Natural killer cell (primary cell): ENCODE results near the gene FURIN. TPM values are rescaled to one million over a fixed set of nuclear protein-coding genes. Genes with fewer than 3 reads are reported as not detected.
A peak's percentile ranks its signal among the peaks of the same experiment; 100 is the strongest.

Experiments
- ATAC-seq, 3 donors: fragments of 150-1000 bp in 2 of 3; fragments of 200-7000 bp in 1 of 3; cut with Tn5 transposase; 1 replicate in 1 of 3; 2 replicates in 2 of 3; pipeline ENCODE4 v1.10.0; 2021; ENCODE audit warnings: mild to moderate bottlenecking in 2 of 3, moderate library complexity in 2 of 3
- DNase-seq, 2 donors: peaks; one replicate each; pipeline versions ENCODE4 v3.0.0 to v3.0.0-alpha.2; 2013 to 2021; ENCODE audit warnings: mixed read lengths in 1 of 2
- H3K27ac ChIP-seq: one replicate; pipeline ENCODE4 v1.5.1; 2013; ENCODE audit warnings: mild to moderate bottlenecking, low read length
- H3K27me3 ChIP-seq: one replicate; pipeline ENCODE4 v1.6.1; 2013; ENCODE audit warnings: low read length; ENCODE audit not compliant: control insufficient read depth, insufficient read depth
- H3K36me3 ChIP-seq: one replicate; pipeline ENCODE4 v1.6.1; 2013; ENCODE audit warnings: low read length; ENCODE audit not compliant: control insufficient read depth, insufficient read depth
- H3K4me1 ChIP-seq: one replicate; pipeline ENCODE4 v1.6.1; 2013; ENCODE audit warnings: low read length; ENCODE audit not compliant: control insufficient read depth, insufficient read depth
- H3K4me3 ChIP-seq: one replicate; pipeline ENCODE4 v1.5.1; 2013; ENCODE audit warnings: low read length
- H3K9me3 ChIP-seq: one replicate; pipeline ENCODE4 v1.6.1; 2013; ENCODE audit warnings: low read length; ENCODE audit not compliant: control insufficient read depth, insufficient read depth
- H3K27ac Mint-ChIP-seq, 2 donors: one replicate each; pipeline ENCODE4 v1.8.0; 2022; ENCODE audit warnings: mild to moderate bottlenecking in 2 of 2, mixed read lengths in 2 of 2, moderate library complexity in 1 of 2
- H3K27me3 Mint-ChIP-seq, 2 donors: one replicate each; pipeline ENCODE4 v1.8.0; 2022; ENCODE audit warnings: low read depth in 2 of 2, mixed read lengths in 2 of 2
- H3K36me3 Mint-ChIP-seq: one replicate; pipeline ENCODE4 v1.8.0; 2022; ENCODE audit warnings: mixed read lengths
- H3K4me1 Mint-ChIP-seq, 2 donors: one replicate each; pipeline ENCODE4 v1.8.0; 2022; ENCODE audit warnings: mixed read lengths in 2 of 2
- H3K4me3 Mint-ChIP-seq: one replicate; pipeline ENCODE4 v1.8.0; 2022; ENCODE audit warnings: mild to moderate bottlenecking, moderate library complexity, mixed read lengths
- H3K9me3 Mint-ChIP-seq, 2 donors: one replicate each; pipeline ENCODE4 v1.8.0; 2022; ENCODE audit warnings: mixed read lengths in 2 of 2
- CTCF ChIP-seq: fragments of 200-600 bp; IDR thresholded peaks from one replicate; pipeline ENCODE4 v1.8.0; 2022; ENCODE audit warnings: antibody characterized with exemption
- WGBS: methylation state at CpG from one replicate; pipeline ENCODE4 v1.1.7; 2013; ENCODE audit warnings: missing lambda C conversion rate; ENCODE audit not compliant: insufficient coverage; 5-methylcytosine and 5-hydroxymethylcytosine counted together
- intact Hi-C: fragments of 100-400 bp; cut with micrococcal nuclease; formaldehyde crosslinking; loops from one replicate; pipeline ENCODE4 v1.14.2; 2022
- total RNA-seq, 4 donors: library from RNA; stranded (reverse); fragments of 120-200 nt in 1 of 4; gene quantifications; one replicate each; pipeline versions ENCODE4 v1.2.3 to v1.2.4, GENCODE V29; 2013 to 2022

The FURIN gene
- total RNA-seq, 3 donors from 2014 or later (not counting 1 experiment from before 2014, with no cell fraction given), result 110 to 178 (median 172) TPM

- peak overlapping the region; percentile 87 to 88 for H3K27ac Mint-ChIP-seq
- H3K9me3 ChIP-seq, result no peaks in the 10 kb centered on the region
- peaks cover 22 to 28% of the 10 kb centered on the region in 2 donors for H3K4me1 Mint-ChIP-seq
- peak; percentile 71 for TF ChIP-seq CTCF
- H3K4me1 ChIP-seq, result peaks cover 17% of the 10 kb centered on the region
- H3K36me3 ChIP-seq, result peaks cover 22% of the 10 kb centered on the region
- H3K4me3 Mint-ChIP-seq, result peak overlapping the region; percentile 93
- H3K27me3 ChIP-seq, result no peaks in the 10 kb centered on the region
- intact Hi-C loops, result loop anchor here (1.0 kb wide), 1 partner anchor 30 kb away; the partner anchor contains the start of gene HDDC3
- peak overlapping the region; percentile 75 for H3K4me3 ChIP-seq
- peak overlapping the region; percentile 74 for H3K27ac ChIP-seq
- no peaks in the 10 kb centered on the region for H3K27me3 Mint-ChIP-seq
- under 1% methylated on average over 71 of the region's 71 CpGs for WGBS
- peak; percentile 62 to 87 for DNase-seq
- peak; percentile 72 to 85 (median 81) for ATAC-seq
- H3K36me3 Mint-ChIP-seq, result no peaks in the 10 kb centered on the region
- H3K9me3 Mint-ChIP-seq, result no peaks in the 10 kb centered on the region
Observed at GRCh38 chr15:90902040-90902839, 33.9 kb downstream of the FURIN start.

- TF ChIP-seq CTCF, result no peak
- H3K4me1 Mint-ChIP-seq, result peaks cover 22 to 28% of the 10 kb centered on the region in 2 donors
- Histone ChIP-seq H3K4me1 (peaks cover 17% of the 10 kb centered on the region), H3K9me3 (no peaks in the 10 kb centered on the region), H3K27me3 (no peaks in the 10 kb centered on the region), H3K4me3 (peak within 1 kb of the TSS; percentile 75), H3K36me3 (peaks cover 31% of the 10 kb centered on the region), H3K27ac (peak within 1 kb of the TSS; percentile 82)
- peak within 1 kb of the TSS; percentile 93 for H3K4me3 Mint-ChIP-seq
- intact Hi-C loops, result loop anchor here (1.0 kb wide), 2 partner anchors 26 to 29 kb away; partner anchors contain the start of gene HDDC3
- peak; percentile 66 to 78 (median 67) for ATAC-seq
- no peaks in the 10 kb centered on the region for H3K9me3 Mint-ChIP-seq
- H3K27me3 Mint-ChIP-seq, result no peaks in the 10 kb centered on the region
- peak; percentile 49 to 83 for DNase-seq
- H3K36me3 Mint-ChIP-seq, result no peaks in the 10 kb centered on the region
- WGBS, result under 1% methylated on average over 81 of the region's 81 CpGs
- H3K27ac Mint-ChIP-seq, result peak within 1 kb of the TSS; percentile 88 to 92
Observed at GRCh38 chr15:90902840-90903732, 34.7 kb downstream of the FURIN start, which contains the start of gene MAN2A2. Gene MAN2A2 (plus strand): TSS chr15:90903302. CDS start chr15:90904208, 906 bp downstream.

GRCh38 chr15:90903733-90904536 is 35.5 kb downstream of the FURIN start:
- Mint-ChIP-seq H3K36me3 (no peaks in the 10 kb centered on the region), H3K9me3 (no peaks in the 10 kb centered on the region), H3K4me3 (peak overlapping the region; percentile 88), H3K27ac (peak overlapping the region; percentile 75 to 92), H3K27me3 (no peaks in the 10 kb centered on the region), H3K4me1 (peaks cover 22 to 28% of the 10 kb centered on the region in 2 donors)
- DNase-seq, result no peak
- no peak for TF ChIP-seq CTCF
- no peak for ATAC-seq
- Histone ChIP-seq H3K27me3 (no peaks in the 10 kb centered on the region), H3K36me3 (peaks cover 36% of the 10 kb centered on the region), H3K4me1 (peaks cover 17% of the 10 kb centered on the region), H3K4me3 (peak overlapping the region; percentile 72), H3K27ac (peak overlapping the region; percentile 82), H3K9me3 (no peaks in the 10 kb centered on the region)
- intact Hi-C loops, result loop anchor here (1.0 kb wide), 1 partner anchor 25 kb away; no protein-coding TSS in a partner anchor
- WGBS, result 76% methylated on average over 15 of the region's 18 CpGs
